ENCODE data around the gene RAB3GAP1.

DNA sequence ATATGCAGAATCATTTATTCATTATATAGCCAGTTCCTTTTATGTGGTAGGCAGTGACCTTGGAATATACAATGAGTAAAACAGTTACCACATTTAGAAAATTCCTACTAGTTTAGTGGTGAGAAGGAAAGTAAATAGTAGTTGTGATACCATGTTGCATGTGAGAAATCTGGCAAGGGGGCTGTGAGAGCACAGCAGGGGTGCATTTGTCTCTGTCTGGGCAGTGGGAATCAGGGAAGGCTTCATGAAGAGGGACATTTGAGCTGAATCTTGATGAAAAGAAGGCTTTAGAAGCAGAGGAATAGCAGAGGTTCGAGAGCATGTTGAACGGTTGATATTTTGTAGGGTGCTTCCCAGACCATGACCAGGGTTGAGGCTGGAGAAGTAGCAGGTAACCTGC, 78.7 kb downstream of the RAB3GAP1 start:
- TF ChIP-seq, protein P1, sequence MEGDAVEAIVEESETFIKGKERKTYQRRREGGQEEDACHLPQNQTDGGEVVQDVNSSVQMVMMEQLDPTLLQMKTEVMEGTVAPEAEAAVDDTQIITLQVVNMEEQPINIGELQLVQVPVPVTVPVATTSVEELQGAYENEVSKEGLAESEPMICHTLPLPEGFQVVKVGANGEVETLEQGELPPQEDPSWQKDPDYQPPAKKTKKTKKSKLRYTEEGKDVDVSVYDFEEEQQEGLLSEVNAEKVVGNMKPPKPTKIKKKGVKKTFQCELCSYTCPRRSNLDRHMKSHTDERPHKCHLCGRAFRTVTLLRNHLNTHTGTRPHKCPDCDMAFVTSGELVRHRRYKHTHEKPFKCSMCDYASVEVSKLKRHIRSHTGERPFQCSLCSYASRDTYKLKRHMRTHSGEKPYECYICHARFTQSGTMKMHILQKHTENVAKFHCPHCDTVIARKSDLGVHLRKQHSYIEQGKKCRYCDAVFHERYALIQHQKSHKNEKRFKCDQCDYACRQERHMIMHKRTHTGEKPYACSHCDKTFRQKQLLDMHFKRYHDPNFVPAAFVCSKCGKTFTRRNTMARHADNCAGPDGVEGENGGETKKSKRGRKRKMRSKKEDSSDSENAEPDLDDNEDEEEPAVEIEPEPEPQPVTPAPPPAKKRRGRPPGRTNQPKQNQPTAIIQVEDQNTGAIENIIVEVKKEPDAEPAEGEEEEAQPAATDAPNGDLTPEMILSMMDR (IDR thresholded peaks at IDR 0.05): no peak
- no peak for TF ChIP-seq EZH2 (IDR thresholded peaks at IDR 0.05)
